Activated T-helper 1 cell treated with anti-CD3 and anti-CD28 coated beads, Interleukin-2, amount 50 U/mL, for 16 hours (primary cell): ENCODE measurements around the gene APC2.
"Not testable (repeated sequence)": the region's sequence is repeated elsewhere in the genome, so short reads cannot be mapped to it uniquely, and the experiment has no call there.

Experiments used
- DNase-seq, 2 donors: peaks; one replicate each; pipeline ENCODE4 v3.0.0-alpha.2; 2020; ENCODE audit warnings: low read depth in 1 of 2, low spot score in 1 of 2

The APC2 gene

GRCh38 chr19:1416014-1416841 lies 33.7 kb upstream of the APC2 start:
- DNase-seq, result no peak

- DNase-seq, result no peak
These were observed 32.8 kb upstream of the APC2 start for GRCh38 chr19:1417145-1417544.

GRCh38 chr19:1417681-1418495 lies 32.0 kb upstream of the APC2 start:
- DNase-seq, result no peak

- DNase-seq, result no peak
These were observed 31.5 kb upstream of the APC2 start for GRCh38 chr19:1418496-1418775.

GRCh38 chr19:1418951-1419738 lies 30.8 kb upstream of the APC2 start:
- DNase-seq, result no peak

GRCh38 chr19:1420085-1420484 lies 29.8 kb upstream of the APC2 start:
- DNase-seq, result not testable (repeated sequence)

- DNase-seq, result no peak
These were observed 29.3 kb upstream of the APC2 start for GRCh38 chr19:1420590-1420989.

- no peak for DNase-seq
These were observed 28.5 kb upstream of the APC2 start for GRCh38 chr19:1421218-1421957.

GRCh38 chr19:1421958-1422305 lies 28.0 kb upstream of the APC2 start:
- DNase-seq, result no peak

GRCh38 chr19:1422360-1422759 lies 27.6 kb upstream of the APC2 start:
- DNase-seq, result no peak

GRCh38 chr19:1422943-1423342 lies 27.0 kb upstream of the APC2 start:
- no peak for DNase-seq

- no peak for DNase-seq
These were observed 26.3 kb upstream of the APC2 start for GRCh38 chr19:1423436-1424191.

- DNase-seq, result no peak
These were observed 25.5 kb upstream of the APC2 start for GRCh38 chr19:1424192-1424955.

GRCh38 chr19:1425102-1425837 lies 24.7 kb upstream of the APC2 start:
- no peak for DNase-seq

GRCh38 chr19:1425902-1426301 lies 24.0 kb upstream of the APC2 start:
- no peak for DNase-seq

GRCh38 chr19:1426736-1427135 lies 23.2 kb upstream of the APC2 start:
- DNase-seq, result no peak

GRCh38 chr19:1427221-1427920 lies 22.6 kb upstream of the APC2 start:
- DNase-seq, result no peak

GRCh38 chr19:1428738-1429391 lies 21.1 kb upstream of the APC2 start:
- no peak for DNase-seq
